A549 (cell line): ENCODE results near the gene DUSP7. TPM values are rescaled to one million over a fixed set of nuclear protein-coding genes. Genes with fewer than 3 reads are reported as not detected.

Source experiments
- ATAC-seq, 2 experiments: fragments of 200-7000 bp in 1 of 2; fragments of >200 bp in 1 of 2; cut with Nextera tagmentation in 1 of 2; cut with Tn5 transposase in 1 of 2; 3 replicates each; pipeline versions ENCODE4 v1.8.0 to v1.9.1; 2018 to 2020; ENCODE audit warnings: mild to moderate bottlenecking in 1 of 2, moderate library complexity in 1 of 2
- CTCF ChIA-PET: fragments of 300-600 bp; sonication (Branson Sonifier 250); formaldehyde crosslinking; extraction: SDS; loops from one replicate; lab custom pipeline; 2021; ENCODE audit warnings: antibody characterized with exemption, inconsistent platforms; lab: Yijun Ruan, JAX
- POLR2A ChIA-PET: fragments of 350-600 bp; formaldehyde crosslinking; extraction: SDS; loops from one replicate; lab custom pipeline; 2021; ENCODE audit warnings: antibody characterized with exemption, inconsistent platforms; lab: Yijun Ruan, JAX
- DNase-seq, 2 experiments: peaks; one replicate each; pipeline versions ENCODE4 v3.0.0 to v3.0.0-alpha.2; 2011 to 2016; ENCODE audit warnings: low read depth in 1 of 2, low spot score in 1 of 2
- FAIRE-seq: peaks from 2 replicates; lab custom pipeline; 2011; peaks lifted over from hg19 to GRCh38; lab: Jason Lieb, UNC
- H3K27ac ChIP-seq, 2 experiments: fragments of >200 bp; sonication (Bioruptor Twin); formaldehyde crosslinking; 3 replicates each; pipeline ENCODE4 v1.5.1; 2016 to 2017
- H3K4me1 ChIP-seq: fragments of >200 bp; sonication (Bioruptor Twin); formaldehyde crosslinking; 3 replicates; pipeline ENCODE4 v1.6.1; 2016
- H3K4me2 ChIP-seq: fragments of >200 bp; sonication (Bioruptor Twin); formaldehyde crosslinking; 3 replicates; pipeline ENCODE4 v1.6.1; 2016
- H3K4me3 ChIP-seq: fragments of >200 bp; sonication (Bioruptor Twin); formaldehyde crosslinking; 3 replicates; pipeline ENCODE4 v1.5.1; 2016
- H3K9me3 ChIP-seq: fragments of >200 bp; sonication (Bioruptor Twin); formaldehyde crosslinking; 3 replicates; pipeline ENCODE4 v1.6.1; 2016
- BHLHE40 ChIP-seq: IDR thresholded peaks from 2 replicates; pipeline ENCODE4 v1.6.1; 2012; ENCODE audit warnings: low read depth, low read length, inconsistent platforms
- CBX8 ChIP-seq: fragments of 200-600 bp; sonication (generic); IDR thresholded peaks from 2 replicates; pipeline ENCODE4 v1.6.1; 2016
- CHD4 ChIP-seq: fragments of 200-600 bp; sonication (generic); IDR thresholded peaks from 2 replicates; pipeline ENCODE4 v1.6.1; 2016; ENCODE audit warnings: antibody characterized with exemption, mild to moderate bottlenecking, borderline replicate concordance
- FOXS1 ChIP-seq: fragments of 250-450 bp; sonication (Bioruptor Pico); IDR thresholded peaks from 2 replicates; pipeline ENCODE4 v1.5.0; 2020; ENCODE audit warnings: mild to moderate bottlenecking, moderate library complexity
- HEYL ChIP-seq: fragments of 250-450 bp; sonication (Bioruptor Pico); IDR thresholded peaks from 2 replicates; pipeline ENCODE4 v1.8.0; 2021; ENCODE audit warnings: mild to moderate bottlenecking, moderate library complexity
- MAZ ChIP-seq: fragments of 150-350 bp; IDR thresholded peaks from 2 replicates; pipeline ENCODE4 v1.6.1; 2014; ENCODE audit warnings: antibody characterized with exemption, low read depth, low read length, borderline replicate concordance
- MYC ChIP-seq: IDR thresholded peaks from 2 replicates; pipeline ENCODE4 v1.6.1; 2012; ENCODE audit warnings: mild to moderate bottlenecking, inconsistent platforms, low read length, improper control_type of control experiment, borderline replicate concordance
- NFE2L2 ChIP-seq: fragments of 150-350 bp; conservative IDR thresholded peaks from 2 replicates; pipeline ENCODE4 v1.6.1; 2014; ENCODE audit warnings: low read length
- NPAS2 ChIP-seq: fragments of 250-450 bp; sonication (Bioruptor Pico); IDR thresholded peaks from 2 replicates; pipeline ENCODE4 v1.8.0; 2022; ENCODE audit warnings: mild to moderate bottlenecking, moderate library complexity, borderline replicate concordance
- ZC3H11A ChIP-seq: fragments of 450-650 bp; IDR thresholded peaks from 2 replicates; pipeline ENCODE4 v1.6.1; 2014; ENCODE audit warnings: antibody characterized with exemption, mild to moderate bottlenecking
- ZNF302 ChIP-seq: fragments of 250-450 bp; sonication (Bioruptor Pico); IDR thresholded peaks from 2 replicates; pipeline ENCODE4 v1.9.0; 2021; ENCODE audit warnings: inconsistent platforms, mild to moderate bottlenecking, moderate library complexity
- WGBS: methylation state at CpG from one replicate; pipeline ENCODE4 v1.1.6; 2017; ENCODE audit errors: missing lambda C conversion rate; 5-methylcytosine and 5-hydroxymethylcytosine counted together
- polyA plus RNA-seq, 4 experiments: library from polyadenylated mRNA; depleted of rRNA in 3 of 4; stranded (reverse); fragments of >200 nt; fragmentation: RNase III in 1 of 4; extraction: RNeasy Plus Mini Kit Qiagen cat#74134 plus additional on column Dnase treatment in 1 of 4; gene quantifications; 2 replicates in 3 of 4; 3 replicates in 1 of 4; pipeline ENCODE4 v1.2.3, GENCODE V29; 2011 to 2017
- TF ChIP-seq, protein P1 (sequence below): fragments of 450-650 bp; IDR thresholded peaks from 2 replicates; pipeline ENCODE4 v1.6.1; 2014; ENCODE audit warnings: antibody characterized with exemption
- TF ChIP-seq, protein P2 (sequence below): fragments of 250-450 bp; sonication (Bioruptor Pico); IDR thresholded peaks from 2 replicates; pipeline ENCODE4 v1.5.0; 2020; ENCODE audit warnings: low read depth, mild to moderate bottlenecking, moderate library complexity
- TF ChIP-seq, protein P3 (sequence below): fragments of >200 bp; sonication (Bioruptor Twin); formaldehyde crosslinking; IDR thresholded peaks from 3 replicates; pipeline ENCODE4 v1.5.1; 2016
- TF ChIP-seq, protein P4 (sequence below): fragments of >200 bp; sonication (Bioruptor Twin); formaldehyde crosslinking; IDR thresholded peaks from 3 replicates; pipeline ENCODE4 v1.6.1; 2016
- TF ChIP-seq, protein P5 (sequence below): IDR thresholded peaks from 2 replicates; pipeline ENCODE4 v1.6.1; 2012; ENCODE audit warnings: low read depth, borderline replicate concordance

DUSP7 gene
- polyA plus RNA-seq, 2 of the 4 experiments (the other 2 are of a cell fraction), result 4.4 to 4.8 TPM

DNA sequence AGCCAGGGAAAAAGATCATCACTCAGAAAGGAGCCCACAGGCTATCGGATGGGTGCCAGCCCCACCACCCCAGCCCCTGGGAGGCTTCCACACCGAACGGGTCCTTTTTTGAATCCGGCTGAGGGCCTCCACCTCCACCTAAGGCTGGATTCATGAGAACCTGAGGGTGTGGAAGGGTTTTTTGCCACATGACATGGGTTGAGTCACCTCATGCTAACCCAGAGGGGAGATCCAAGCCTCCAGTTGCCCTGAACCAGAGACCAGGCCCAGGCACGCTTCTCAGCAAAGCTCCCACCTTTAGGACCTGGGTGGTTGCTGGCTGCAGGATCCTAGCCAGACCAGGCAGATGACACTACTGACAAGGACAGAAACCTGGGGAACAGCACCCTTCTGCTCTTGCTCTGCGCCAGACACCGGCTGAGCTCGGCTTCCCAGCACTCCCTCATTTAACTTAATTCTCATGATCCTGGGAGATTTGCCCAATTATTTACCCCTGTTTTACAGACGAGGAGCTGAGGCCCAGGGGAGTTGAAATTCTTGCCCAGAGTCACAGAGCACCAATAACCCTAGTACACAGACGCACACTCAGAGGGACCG, 25.6 kb downstream of the DUSP7 start:
- TF ChIP-seq ZNF302 (CRISPR knock-in tag) (no peak), NPAS2 (CRISPR knock-in tag) (no peak), MAZ (no peak), HEYL (CRISPR knock-in tag) (no peak), CHD4 (no peak), CBX8 (no peak), NFE2L2 (no peak), MYC (no peak), BHLHE40 (no peak), ZC3H11A (no peak)
- TF ChIP-seq, protein P1, sequence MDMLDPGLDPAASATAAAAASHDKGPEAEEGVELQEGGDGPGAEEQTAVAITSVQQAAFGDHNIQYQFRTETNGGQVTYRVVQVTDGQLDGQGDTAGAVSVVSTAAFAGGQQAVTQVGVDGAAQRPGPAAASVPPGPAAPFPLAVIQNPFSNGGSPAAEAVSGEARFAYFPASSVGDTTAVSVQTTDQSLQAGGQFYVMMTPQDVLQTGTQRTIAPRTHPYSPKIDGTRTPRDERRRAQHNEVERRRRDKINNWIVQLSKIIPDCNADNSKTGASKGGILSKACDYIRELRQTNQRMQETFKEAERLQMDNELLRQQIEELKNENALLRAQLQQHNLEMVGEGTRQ, result no peak
- TF ChIP-seq, protein P2, sequence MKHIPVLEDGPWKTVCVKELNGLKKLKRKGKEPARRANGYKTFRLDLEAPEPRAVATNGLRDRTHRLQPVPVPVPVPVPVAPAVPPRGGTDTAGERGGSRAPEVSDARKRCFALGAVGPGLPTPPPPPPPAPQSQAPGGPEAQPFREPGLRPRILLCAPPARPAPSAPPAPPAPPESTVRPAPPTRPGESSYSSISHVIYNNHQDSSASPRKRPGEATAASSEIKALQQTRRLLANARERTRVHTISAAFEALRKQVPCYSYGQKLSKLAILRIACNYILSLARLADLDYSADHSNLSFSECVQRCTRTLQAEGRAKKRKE, result no peak
- TF ChIP-seq, protein P3, sequence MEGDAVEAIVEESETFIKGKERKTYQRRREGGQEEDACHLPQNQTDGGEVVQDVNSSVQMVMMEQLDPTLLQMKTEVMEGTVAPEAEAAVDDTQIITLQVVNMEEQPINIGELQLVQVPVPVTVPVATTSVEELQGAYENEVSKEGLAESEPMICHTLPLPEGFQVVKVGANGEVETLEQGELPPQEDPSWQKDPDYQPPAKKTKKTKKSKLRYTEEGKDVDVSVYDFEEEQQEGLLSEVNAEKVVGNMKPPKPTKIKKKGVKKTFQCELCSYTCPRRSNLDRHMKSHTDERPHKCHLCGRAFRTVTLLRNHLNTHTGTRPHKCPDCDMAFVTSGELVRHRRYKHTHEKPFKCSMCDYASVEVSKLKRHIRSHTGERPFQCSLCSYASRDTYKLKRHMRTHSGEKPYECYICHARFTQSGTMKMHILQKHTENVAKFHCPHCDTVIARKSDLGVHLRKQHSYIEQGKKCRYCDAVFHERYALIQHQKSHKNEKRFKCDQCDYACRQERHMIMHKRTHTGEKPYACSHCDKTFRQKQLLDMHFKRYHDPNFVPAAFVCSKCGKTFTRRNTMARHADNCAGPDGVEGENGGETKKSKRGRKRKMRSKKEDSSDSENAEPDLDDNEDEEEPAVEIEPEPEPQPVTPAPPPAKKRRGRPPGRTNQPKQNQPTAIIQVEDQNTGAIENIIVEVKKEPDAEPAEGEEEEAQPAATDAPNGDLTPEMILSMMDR, result no peak
- Histone ChIP-seq H3K4me3 (no peak overlapping the region), H3K4me1 (no peaks in the 10 kb centered on the region), H3K4me2 (no peak overlapping the region), H3K27ac (no peak overlapping the region), H3K9me3 (no peaks in the 10 kb centered on the region)
- ChIA-PET POLR2A (no interaction called here), CTCF (interaction anchor here (0.5 to 1.6 kb wide), 3 partner anchors 26 to 35 kb away, joined by 3 to 5 read pairs (median 3); no protein-coding TSS in a partner anchor)
- FAIRE-seq (no peak), ATAC-seq (no peak), DNase-seq (no peak)
- WGBS, result 86% methylated on average over 7 of the region's 11 CpGs

DNA sequence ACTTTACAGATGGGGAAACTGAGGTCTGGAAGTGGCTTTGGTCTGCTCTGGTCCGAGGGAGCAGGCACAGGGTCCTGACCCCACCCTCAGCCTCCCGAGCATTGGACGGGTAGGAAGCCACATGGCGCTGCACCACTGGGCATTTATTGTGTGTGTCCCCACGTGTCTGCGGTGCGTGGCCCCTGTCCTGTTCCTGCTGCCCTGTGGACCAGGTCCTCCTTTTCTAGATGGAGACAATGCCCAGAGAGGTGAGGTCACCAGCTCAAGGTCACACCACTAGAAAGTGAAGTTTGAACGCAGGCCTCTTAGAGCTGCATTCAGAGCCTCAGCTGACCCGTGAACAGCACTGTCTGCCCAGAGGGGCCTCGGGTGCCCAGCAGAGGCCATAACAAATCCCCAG, 26.8 kb downstream of the DUSP7 start:
- WGBS, result 50% methylated on average over 5 of the region's 10 CpGs
- ATAC-seq (no peak), DNase-seq (no peak), FAIRE-seq (no peak)
- CTCF ChIA-PET, result interaction anchor here (1.6 kb wide), 1 partner anchor 28 kb away, joined by 5 read pairs; no protein-coding TSS in a partner anchor
- POLR2A ChIA-PET, result no interaction called here
- H3K9me3 ChIP-seq, result no peaks in the 10 kb centered on the region
- H3K4me2 ChIP-seq, result no peak overlapping the region
- TF ChIP-seq, protein P4, sequence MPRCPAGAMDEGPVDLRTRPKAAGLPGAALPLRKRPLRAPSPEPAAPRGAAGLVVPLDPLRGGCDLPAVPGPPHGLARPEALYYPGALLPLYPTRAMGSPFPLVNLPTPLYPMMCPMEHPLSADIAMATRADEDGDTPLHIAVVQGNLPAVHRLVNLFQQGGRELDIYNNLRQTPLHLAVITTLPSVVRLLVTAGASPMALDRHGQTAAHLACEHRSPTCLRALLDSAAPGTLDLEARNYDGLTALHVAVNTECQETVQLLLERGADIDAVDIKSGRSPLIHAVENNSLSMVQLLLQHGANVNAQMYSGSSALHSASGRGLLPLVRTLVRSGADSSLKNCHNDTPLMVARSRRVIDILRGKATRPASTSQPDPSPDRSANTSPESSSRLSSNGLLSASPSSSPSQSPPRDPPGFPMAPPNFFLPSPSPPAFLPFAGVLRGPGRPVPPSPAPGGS, result no peak
- TF ChIP-seq MAZ (no peak), FOXS1 (no peak), NPAS2 (CRISPR knock-in tag) (no peak)
- TF ChIP-seq, protein P5, sequence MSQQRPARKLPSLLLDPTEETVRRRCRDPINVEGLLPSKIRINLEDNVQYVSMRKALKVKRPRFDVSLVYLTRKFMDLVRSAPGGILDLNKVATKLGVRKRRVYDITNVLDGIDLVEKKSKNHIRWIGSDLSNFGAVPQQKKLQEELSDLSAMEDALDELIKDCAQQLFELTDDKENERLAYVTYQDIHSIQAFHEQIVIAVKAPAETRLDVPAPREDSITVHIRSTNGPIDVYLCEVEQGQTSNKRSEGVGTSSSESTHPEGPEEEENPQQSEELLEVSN, result no peak
- TF ChIP-seq, protein P2, result no peak
- H3K27ac ChIP-seq, result no peak overlapping the region
- no peaks in the 10 kb centered on the region for H3K4me1 ChIP-seq
- H3K4me3 ChIP-seq, result no peak overlapping the region
